Sigmoid colon (tissue), 7 donors: ENCODE data around the gene MSANTD1. TPM values are rescaled to one million over a fixed set of nuclear protein-coding genes. Genes with fewer than 3 reads are reported as not detected.

Source experiments
- DNase-seq: peaks from one replicate; pipeline ENCODE4 v3.0.0-alpha.2; 2019
- H3K27ac ChIP-seq, 4 donors: fragments of 200-600 bp; sonication (generic); one replicate each; pipeline ENCODE4 v1.5.1; 2016 to 2019; ENCODE audit warnings: mild to moderate bottlenecking in 1 of 4
- H3K27me3 ChIP-seq, 3 donors: fragments of 200-600 bp; sonication (generic); one replicate each; pipeline ENCODE4 v1.5.1; 2019; ENCODE audit warnings: mild to moderate bottlenecking in 1 of 3
- H3K36me3 ChIP-seq, 4 donors: fragments of 200-600 bp; sonication (generic); one replicate each; pipeline ENCODE4 v1.5.1; 2016 to 2019
- H3K4me1 ChIP-seq, 4 donors: fragments of 200-600 bp; sonication (generic); one replicate each; pipeline ENCODE4 v1.5.1; 2017 to 2019
- H3K4me3 ChIP-seq, 4 donors: fragments of 200-600 bp; sonication (generic); one replicate each; pipeline ENCODE4 v1.5.1; 2017 to 2019; ENCODE audit warnings: mild to moderate bottlenecking in 2 of 4, moderate library complexity in 1 of 4
- H3K9me3 ChIP-seq, 4 donors: fragments of 200-600 bp in 3 of 4; sonication (generic) in 3 of 4; one replicate each; pipeline versions ENCODE4 v1.5.1 to v1.6.1; 2013 to 2019
- CTCF ChIP-seq, 4 experiments: fragments of 450-650 bp in 3 of 4; fragments of 200-600 bp in 1 of 4; IDR thresholded peaks; one replicate each; pipeline ENCODE4 v1.5.1; 2016 to 2019; ENCODE audit warnings: antibody characterized with exemption in 4 of 4, mild to moderate bottlenecking in 3 of 4, moderate library complexity in 2 of 4
- EP300 ChIP-seq, 4 donors: sonication (generic); formaldehyde crosslinking; IDR thresholded peaks; one replicate each; pipeline ENCODE4 v1.6.1; 2017; ENCODE audit warnings: antibody characterized with exemption in 4 of 4
- POLR2A ChIP-seq, 2 donors: fragments of 450-650 bp; IDR thresholded peaks; one replicate each; pipeline ENCODE4 v1.6.1; 2016; ENCODE audit warnings: antibody characterized with exemption in 2 of 2, mild to moderate bottlenecking in 2 of 2, moderate library complexity in 2 of 2
- POLR2AphosphoS5 ChIP-seq, 4 donors: sonication (generic); formaldehyde crosslinking; IDR thresholded peaks; one replicate each; pipeline ENCODE4 v1.6.1; 2017; ENCODE audit warnings: antibody characterized with exemption in 4 of 4
- WGBS, 2 donors: extraction: QIAGEN DNeasy Blood & Tissue Kit; methylation state at CpG; one replicate each; pipeline ENCODE4 v1.1.7; 2013; 5-methylcytosine and 5-hydroxymethylcytosine counted together
- intact Hi-C: fragments of 100-400 bp; cut with DNase I; formaldehyde crosslinking; loops from one replicate; pipeline ENCODE4 v1.15.1; 2023
- polyA plus RNA-seq, 3 donors: library from polyadenylated mRNA; stranded (reverse); fragments of 200-250 nt; gene quantifications; one replicate each; pipeline ENCODE4 v1.2.3, GENCODE V29; 2013
- total RNA-seq, 4 donors: library from RNA; depleted of rRNA; stranded (reverse); fragments of >200 nt; gene quantifications; one replicate each; pipeline ENCODE4 v1.1.0, GENCODE V29; 2016
- donor health status: healthy with polysubstance abuse.
- donor health status: Bipolar disorder and iron deficiency.
- donor health status: healthy.

The MSANTD1 gene
- total and polyA plus RNA-seq, 7 donors: under 0.01 to 1.2 (median 0.40) TPM; not detected in 1

GRCh38 chr4:3213661-3214250 lies 35.2 kb upstream of the MSANTD1 start:
- no peak overlapping the region for H3K4me3 ChIP-seq
- H3K27me3 ChIP-seq: no peaks in the 10 kb centered on the region
- intact Hi-C loops: no loop called here
- no peak overlapping the region for H3K27ac ChIP-seq
- no peaks in the 10 kb centered on the region for H3K9me3 ChIP-seq
- DNase-seq: peak; percentile 28
- H3K36me3 ChIP-seq: peaks cover 47 to 90% (median 69%) of the 10 kb centered on the region in 4 donors
- WGBS, 2 donors: 96% methylated on average over 15 of the region's 15 CpGs
- TF ChIP-seq POLR2A (IDR thresholded peaks at IDR 0.05) (no peak), EP300 (IDR thresholded peaks at IDR 0.05) (no peak), POLR2AphosphoS5 (IDR thresholded peaks at IDR 0.05) (no peak), CTCF (IDR thresholded peaks at IDR 0.05) (no peak)
- H3K4me1 ChIP-seq: no peaks in the 10 kb centered on the region

GRCh38 chr4:3215256-3215655 lies 33.7 kb upstream of the MSANTD1 start:
- Histone ChIP-seq H3K27ac (no peak overlapping the region), H3K36me3 (peaks cover 32 to 90% (median 66%) of the 10 kb centered on the region in 4 donors), H3K4me1 (no peaks in the 10 kb centered on the region), H3K9me3 (no peaks in the 10 kb centered on the region), H3K27me3 (no peaks in the 10 kb centered on the region), H3K4me3 (no peak overlapping the region)
- 96% methylated on average over 12 of the region's 12 CpGs for WGBS, 2 donors
- intact Hi-C loops: no loop called here
- TF ChIP-seq EP300 (IDR thresholded peaks at IDR 0.05) (no peak), CTCF (IDR thresholded peaks at IDR 0.05) (no peak), POLR2A (IDR thresholded peaks at IDR 0.05) (no peak), POLR2AphosphoS5 (IDR thresholded peaks at IDR 0.05) (no peak)
- DNase-seq: peak; percentile 26

GRCh38 chr4:3215733-3216132 lies 33.2 kb upstream of the MSANTD1 start:
- H3K36me3 ChIP-seq: peaks cover 32 to 90% (median 65%) of the 10 kb centered on the region in 4 donors
- no peak overlapping the region for H3K4me3 ChIP-seq
- no peaks in the 10 kb centered on the region for H3K27me3 ChIP-seq
- TF ChIP-seq EP300 (IDR thresholded peaks at IDR 0.05) (no peak), CTCF (IDR thresholded peaks at IDR 0.05) (no peak), POLR2A (IDR thresholded peaks at IDR 0.05) (no peak), POLR2AphosphoS5 (IDR thresholded peaks at IDR 0.05) (no peak)
- no peaks in the 10 kb centered on the region for H3K4me1 ChIP-seq
- DNase-seq: peak; percentile 36
- intact Hi-C loops: no loop called here
- 97% methylated on average over 4 of the region's 4 CpGs for WGBS, 2 donors
- no peak overlapping the region for H3K27ac ChIP-seq
- H3K9me3 ChIP-seq: no peaks in the 10 kb centered on the region

GRCh38 chr4:3217266-3217665 lies 31.7 kb upstream of the MSANTD1 start:
- WGBS, 2 donors: 91 to 94% methylated on average over 2 of the region's 2 CpGs

More at GRCh38 chr4:3217266-3217665, 31.7 kb upstream of the MSANTD1 start:
- no peak for TF ChIP-seq CTCF (IDR thresholded peaks at IDR 0.05)
- TF ChIP-seq POLR2A (IDR thresholded peaks at IDR 0.05): no peak
- TF ChIP-seq POLR2AphosphoS5 (IDR thresholded peaks at IDR 0.05): no peak
- no peak for TF ChIP-seq EP300 (IDR thresholded peaks at IDR 0.05)
- H3K27me3 ChIP-seq: no peaks in the 10 kb centered on the region
- H3K4me1 ChIP-seq: no peaks in the 10 kb centered on the region
- intact Hi-C loops: no loop called here
- peaks cover 29 to 97% (median 66%) of the 10 kb centered on the region in 4 donors for H3K36me3 ChIP-seq
- no peak overlapping the region for H3K4me3 ChIP-seq
- peak; percentile 32 for DNase-seq
- H3K27ac ChIP-seq: no peak overlapping the region
- H3K9me3 ChIP-seq: no peaks in the 10 kb centered on the region
